ENCODE data around the gene RGMA. TPM values are rescaled to one million over a fixed set of nuclear protein-coding genes. Genes with fewer than 3 reads are reported as not detected.

The RGMA gene
- total and polyA plus RNA-seq, 12 donors: 0.28 to 9.0 (median 3.3) TPM

DNA sequence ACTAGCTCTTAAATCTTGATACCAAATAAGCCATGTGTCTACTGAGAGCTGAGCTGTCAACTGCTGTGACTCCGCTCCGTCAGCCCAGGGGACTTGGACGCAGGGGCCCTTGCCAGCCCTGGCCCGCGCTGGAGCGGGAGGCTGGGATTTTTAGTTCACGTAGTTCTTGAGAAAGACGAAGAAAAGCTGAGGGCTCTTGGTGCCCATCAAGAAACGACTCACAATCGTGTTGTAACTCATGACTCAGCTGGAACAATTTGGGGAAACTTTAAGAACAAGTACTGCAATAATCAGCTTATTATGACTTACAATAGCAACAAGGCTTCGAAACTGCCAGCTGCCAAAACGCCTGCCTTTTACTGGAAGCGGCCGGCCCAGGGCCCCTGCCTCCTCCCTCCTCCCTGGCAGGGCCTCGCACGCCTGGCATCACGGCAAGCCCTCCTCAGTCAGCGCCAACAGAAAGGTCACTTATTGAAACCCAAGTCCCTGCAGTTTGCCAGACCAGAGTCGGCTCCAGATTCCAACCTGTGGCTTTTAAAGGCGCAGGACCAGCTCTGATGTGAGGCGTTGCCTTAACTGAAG, 60.3 kb downstream of the RGMA start:
- Histone ChIP-seq H3K4me3 (peak overlapping the region in 1 of 4 donors; percentile 10), H3K4me1 (replicated peaks in 1 of 2) (peaks cover 24 to 40% of the 10 kb centered on the region in 2 donors), H3K36me3 (replicated peaks in 1 of 2) (peaks cover 0 to 38% of the 10 kb centered on the region in 2 donors), H3K27me3 (no peaks in the 10 kb centered on the region), H3K9me3 (replicated peaks in 1 of 3) (no peaks in the 10 kb centered on the region), H3K27ac (peak overlapping the region; percentile 70 to 96 (median 85))
- DNase-seq: peak; percentile 79 to 98 (median 94)
- intact Hi-C loops (cut with DNase I): loop anchor here in 1 of 2 donors (10.0 kb wide), 1 partner anchor 224 kb away; no protein-coding TSS in a partner anchor
- TF ChIP-seq, protein P1, sequence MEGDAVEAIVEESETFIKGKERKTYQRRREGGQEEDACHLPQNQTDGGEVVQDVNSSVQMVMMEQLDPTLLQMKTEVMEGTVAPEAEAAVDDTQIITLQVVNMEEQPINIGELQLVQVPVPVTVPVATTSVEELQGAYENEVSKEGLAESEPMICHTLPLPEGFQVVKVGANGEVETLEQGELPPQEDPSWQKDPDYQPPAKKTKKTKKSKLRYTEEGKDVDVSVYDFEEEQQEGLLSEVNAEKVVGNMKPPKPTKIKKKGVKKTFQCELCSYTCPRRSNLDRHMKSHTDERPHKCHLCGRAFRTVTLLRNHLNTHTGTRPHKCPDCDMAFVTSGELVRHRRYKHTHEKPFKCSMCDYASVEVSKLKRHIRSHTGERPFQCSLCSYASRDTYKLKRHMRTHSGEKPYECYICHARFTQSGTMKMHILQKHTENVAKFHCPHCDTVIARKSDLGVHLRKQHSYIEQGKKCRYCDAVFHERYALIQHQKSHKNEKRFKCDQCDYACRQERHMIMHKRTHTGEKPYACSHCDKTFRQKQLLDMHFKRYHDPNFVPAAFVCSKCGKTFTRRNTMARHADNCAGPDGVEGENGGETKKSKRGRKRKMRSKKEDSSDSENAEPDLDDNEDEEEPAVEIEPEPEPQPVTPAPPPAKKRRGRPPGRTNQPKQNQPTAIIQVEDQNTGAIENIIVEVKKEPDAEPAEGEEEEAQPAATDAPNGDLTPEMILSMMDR (IDR thresholded peaks at IDR 0.05): no peak
- peak in 1 of 2 donors; percentile 32 for TF ChIP-seq POLR2A (IDR thresholded peaks at IDR 0.05)
- 24 to 27% (median 25%) methylated on average over 13 to 21 of the region's 21 CpGs for WGBS, 4 donors

DNA sequence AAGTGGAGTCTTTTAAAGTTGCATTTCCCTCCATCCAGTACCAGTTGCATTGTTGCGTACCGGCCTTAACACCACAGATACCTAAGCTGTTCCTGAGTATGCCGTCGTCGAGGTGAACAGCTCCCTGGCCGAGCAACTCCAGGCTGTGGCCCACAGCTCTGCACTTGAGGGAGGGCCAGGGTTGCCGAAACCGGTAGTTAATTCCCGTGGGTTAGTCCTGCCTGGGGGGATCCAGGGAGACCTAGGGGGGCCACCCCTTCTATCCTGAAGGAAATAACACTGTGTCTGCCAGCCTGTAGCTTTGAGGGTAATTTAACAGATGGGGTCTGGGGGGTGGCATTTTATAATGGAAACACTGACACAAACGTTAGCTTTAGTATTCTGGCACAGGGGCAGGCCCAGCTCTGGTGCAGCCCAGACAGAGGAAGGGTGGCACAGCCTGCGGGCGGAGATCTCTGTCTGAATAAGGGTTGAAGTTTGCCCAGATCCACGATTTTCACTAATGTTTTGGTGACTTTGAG, 60.8 kb downstream of the RGMA start:
- Histone ChIP-seq H3K4me3 (no peak overlapping the region), H3K36me3 (replicated peaks in 1 of 2) (peaks cover 0 to 43% of the 10 kb centered on the region in 2 donors), H3K27me3 (no peaks in the 10 kb centered on the region), H3K27ac (peak overlapping the region; percentile 70 to 96 (median 85)), H3K4me1 (replicated peaks in 1 of 2) (peaks cover 24 to 40% of the 10 kb centered on the region in 2 donors), H3K9me3 (replicated peaks in 1 of 3) (no peaks in the 10 kb centered on the region)
- TF ChIP-seq, protein P1 (IDR thresholded peaks at IDR 0.05): no peak
- TF ChIP-seq POLR2A (IDR thresholded peaks at IDR 0.05): no peak
- 61 to 66% (median 64%) methylated on average over 13 of the region's 13 CpGs for WGBS, 4 donors
- DNase-seq: peak in 2 of 7 donors; percentile 39 to 54
- intact Hi-C loops (cut with DNase I): loop anchor here in 1 of 2 donors (10.0 kb wide), 1 partner anchor 223 kb away; no protein-coding TSS in a partner anchor

DNA sequence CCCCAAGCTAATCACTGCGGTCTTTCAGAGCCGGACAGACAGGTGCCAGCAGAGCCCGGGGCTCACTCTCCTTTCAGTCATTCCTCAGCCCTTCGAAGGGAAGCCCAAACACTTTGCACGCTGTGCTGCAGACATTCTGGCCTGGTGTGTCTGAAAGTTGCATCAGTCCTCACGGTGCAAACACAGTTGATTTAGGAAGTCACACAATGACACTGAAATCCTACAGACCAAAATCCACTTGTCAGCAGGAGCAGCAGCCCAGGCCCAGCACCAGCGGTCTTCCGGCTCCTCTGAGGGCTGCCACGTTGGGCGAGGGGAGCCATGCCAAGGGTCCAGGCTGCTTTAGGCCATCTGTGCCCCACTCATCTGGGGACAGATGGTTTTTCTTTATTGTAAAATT, 61.6 kb downstream of the RGMA start:
- peaks cover 24 to 40% of the 10 kb centered on the region in 2 donors for H3K4me1 ChIP-seq (replicated peaks in 1 of 2)
- H3K27ac ChIP-seq: peak overlapping the region; percentile 32 to 96 (median 74)
- DNase-seq: peak in 5 of 7 donors; percentile 18 to 56 (median 32)
- no peaks in the 10 kb centered on the region for H3K9me3 ChIP-seq (replicated peaks in 1 of 3)
- peaks cover 0 to 51% of the 10 kb centered on the region in 2 donors for H3K36me3 ChIP-seq (replicated peaks in 1 of 2)
- no peak overlapping the region for H3K4me3 ChIP-seq
- H3K27me3 ChIP-seq: no peaks in the 10 kb centered on the region
- 82 to 89% (median 87%) methylated on average over 9 to 10 of the region's 10 CpGs for WGBS, 4 donors
- intact Hi-C loops (cut with DNase I): loop anchor here in 1 of 2 donors (10.0 kb wide), 1 partner anchor 223 kb away; no protein-coding TSS in a partner anchor
- TF ChIP-seq, protein P1 (IDR thresholded peaks at IDR 0.05): no peak
- TF ChIP-seq POLR2A (IDR thresholded peaks at IDR 0.05): no peak

DNA sequence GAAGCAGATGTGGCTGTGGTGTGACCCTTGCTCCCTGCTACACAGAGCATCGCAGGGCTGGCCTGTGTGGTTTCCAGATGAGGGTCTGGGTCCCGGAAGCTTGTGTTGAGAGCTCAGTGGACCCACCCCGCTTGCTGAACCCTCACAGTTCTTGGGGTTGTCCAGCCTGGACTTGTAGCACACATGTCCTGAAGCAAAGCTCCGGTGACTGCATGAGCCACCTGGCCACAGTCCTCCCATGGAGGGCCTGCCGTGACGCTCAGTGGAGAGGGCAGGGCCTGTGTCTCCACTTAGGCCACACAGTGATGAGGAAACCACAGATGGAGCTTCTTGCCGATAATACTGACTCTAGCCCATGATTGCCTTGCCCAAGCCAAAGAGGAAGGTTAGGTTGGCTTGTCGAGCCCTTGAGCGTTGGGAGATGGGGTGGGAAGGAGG, 62.6 kb downstream of the RGMA start:
- intact Hi-C loops (cut with DNase I): loop anchor here in 1 of 2 donors (10.0 kb wide), 1 partner anchor 222 kb away; no protein-coding TSS in a partner anchor
- 82 to 94% (median 89%) methylated on average over 5 to 9 of the region's 9 CpGs for WGBS, 4 donors
- Histone ChIP-seq H3K9me3 (replicated peaks in 1 of 3) (no peaks in the 10 kb centered on the region), H3K27ac (peak overlapping the region in 2 of 5 donors; percentile 38 to 96), H3K4me1 (replicated peaks in 1 of 2) (peaks cover 24 to 40% of the 10 kb centered on the region in 2 donors), H3K36me3 (replicated peaks in 1 of 2) (peaks cover 0 to 61% of the 10 kb centered on the region in 2 donors), H3K4me3 (no peak overlapping the region), H3K27me3 (no peaks in the 10 kb centered on the region)
- TF ChIP-seq, protein P1 (IDR thresholded peaks at IDR 0.05): no peak
- no peak for TF ChIP-seq POLR2A (IDR thresholded peaks at IDR 0.05)
- DNase-seq: peak in 2 of 7 donors; percentile 28 to 55

Data from adrenal gland (tissue), 12 donors.